Measurements from ENCODE around the gene ALX1.
"Not testable (repeated sequence)": the region's sequence is repeated elsewhere in the genome, so short reads cannot be mapped to it uniquely, and the experiment has no call there.

The ALX1 gene

GRCh38 chr12:85308374-85308773 lies 28.4 kb downstream of the ALX1 start:
- no peak for DNase-seq

DNA sequence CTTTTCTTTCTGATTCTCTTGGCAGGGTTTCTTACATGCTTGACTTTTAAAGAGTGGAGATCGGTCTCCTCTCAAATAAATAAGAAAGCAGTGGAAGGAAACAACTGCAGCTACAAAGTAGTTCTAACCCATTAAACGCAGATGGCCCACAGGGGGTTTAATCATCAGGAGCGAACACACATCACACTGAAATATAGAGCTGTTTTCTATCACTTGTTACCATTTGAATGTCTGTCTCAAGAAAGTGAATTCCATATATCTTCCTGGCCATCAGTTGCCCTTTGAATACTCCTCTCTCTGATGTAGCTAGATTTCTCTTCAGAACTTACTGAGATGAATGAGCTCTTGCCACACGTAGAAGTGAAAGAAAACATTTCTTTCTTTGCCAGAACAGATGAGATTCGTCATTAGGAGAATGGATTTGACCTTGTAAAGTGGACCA lies 29.1 kb downstream of the ALX1 start:
- DNase-seq: no peak

DNA sequence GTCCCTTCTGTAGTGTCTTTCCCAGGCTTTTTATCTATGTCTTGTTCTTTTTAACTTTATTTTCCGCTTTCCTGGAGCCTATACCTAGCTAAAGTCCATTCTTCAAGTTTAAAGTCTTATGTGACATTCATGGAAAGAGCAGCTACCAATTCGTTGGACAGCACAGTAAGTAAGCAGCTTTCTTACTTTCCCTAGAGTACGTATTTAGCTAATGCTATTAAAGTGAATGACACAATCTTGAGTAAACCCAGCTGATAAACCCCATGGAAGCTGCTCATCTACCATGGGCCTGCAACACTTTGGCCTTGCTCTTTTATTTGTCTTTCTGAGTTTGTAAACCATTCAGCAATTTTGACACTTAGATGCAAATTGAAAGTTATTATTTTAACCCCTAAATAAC lies 30.0 kb downstream of the ALX1 start:
- DNase-seq: no peak

GRCh38 chr12:85310456-85311076 lies 30.5 kb downstream of the ALX1 start:
- no peak for DNase-seq

GRCh38 chr12:85317866-85318636 lies 38.0 kb downstream of the ALX1 start:
- DNase-seq: not testable (repeated sequence)

DNA sequence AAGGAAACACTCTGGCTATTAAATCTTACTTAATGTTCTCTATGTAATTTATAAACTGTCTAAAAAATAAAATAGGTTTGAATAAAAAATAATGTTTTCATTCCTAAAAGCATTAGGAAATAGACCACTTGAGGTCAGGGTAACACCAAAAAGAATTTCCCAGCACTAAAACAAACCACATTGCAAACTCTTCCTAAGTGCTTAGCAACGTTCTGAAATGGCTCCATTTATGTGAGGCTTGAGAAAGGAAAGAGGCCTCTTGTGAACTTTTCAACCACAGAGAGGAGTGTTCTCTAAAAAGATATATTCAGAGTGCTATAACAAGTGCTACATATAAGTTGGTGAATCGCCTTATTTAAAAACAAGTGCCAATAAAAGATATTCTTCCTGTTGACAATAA lies 42.7 kb downstream of the ALX1 start:
- DNase-seq: no peak

GRCh38 chr12:85325442-85325841 lies 45.4 kb downstream of the ALX1 start:
- no peak for DNase-seq

DNA sequence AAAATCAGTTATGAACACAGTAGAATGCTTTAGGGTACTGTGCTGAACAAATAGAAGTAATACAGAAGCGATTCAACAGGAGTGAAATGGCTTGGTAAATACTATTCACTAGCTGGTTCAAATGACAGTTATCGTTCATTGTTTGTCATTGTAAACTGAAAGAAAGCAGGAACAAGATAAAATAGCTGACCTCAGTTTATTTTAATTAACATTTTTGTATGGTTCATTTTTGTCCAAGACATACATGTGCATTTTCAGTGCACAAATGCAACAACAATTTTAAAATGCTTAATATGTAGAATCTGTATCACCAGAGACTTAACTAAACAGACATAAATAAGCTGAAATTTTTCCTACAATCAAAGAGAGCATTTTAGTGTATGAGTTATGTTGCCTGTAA lies 49.9 kb downstream of the ALX1 start:
- DNase-seq: no peak

GRCh38 chr12:85348779-85349178 lies 68.8 kb downstream of the ALX1 start:
- no peak for DNase-seq

- no peak for DNase-seq
These were observed 70.3 kb downstream of the ALX1 start for GRCh38 chr12:85350356-85350755.
